Esophagus muscularis mucosa (tissue), 4 donors: Measurements from ENCODE around the gene ORMDL3.

Experiments
- CTCF ChIP-seq, 3 experiments: fragments of 200-600 bp in 2 of 3; fragments of 450-650 bp in 1 of 3; sonication (generic) in 2 of 3; IDR thresholded peaks; one replicate each; pipeline ENCODE4 v1.5.1; 2017 to 2019; ENCODE audit warnings: antibody characterized with exemption in 3 of 3, mild to moderate bottlenecking in 2 of 3, moderate library complexity in 1 of 3
- EP300 ChIP-seq: sonication (generic); formaldehyde crosslinking; IDR thresholded peaks from one replicate; pipeline ENCODE4 v1.6.1; 2017; ENCODE audit warnings: antibody characterized with exemption
- POLR2AphosphoS5 ChIP-seq, 2 donors: sonication (generic); formaldehyde crosslinking; IDR thresholded peaks; one replicate each; pipeline ENCODE4 v1.6.1; 2017; ENCODE audit warnings: antibody characterized with exemption in 2 of 2

- TF ChIP-seq CTCF (IDR thresholded peaks at IDR 0.05) (no peak), POLR2AphosphoS5 (IDR thresholded peaks at IDR 0.05) (no peak), EP300 (no peak)
Observed at GRCh38 chr17:39926135-39926587, 1.2 kb downstream of the ORMDL3 start.
